H4 (cell line): ENCODE measurements around the gene SEPHS1. TPM values are rescaled to one million over a fixed set of nuclear protein-coding genes. Genes with fewer than 3 reads are reported as not detected.
"Not testable (repeated sequence)": the region's sequence is repeated elsewhere in the genome, so short reads cannot be mapped to it uniquely, and the experiment has no call there.

Experiments used
- DNase-seq: peaks from one replicate; pipeline ENCODE4 v3.0.0-alpha.2; 2015; ENCODE audit warnings: low spot score
- total RNA-seq: library from RNA; depleted of rRNA; stranded (reverse); fragments of >200 nt; shearing (Covaris generic); gene quantifications from 2 replicates; pipeline ENCODE4 v1.2.3, GENCODE V29; 2014; rRNA removed

Gene SEPHS1
- total RNA-seq, 1 experiment from 2014 or later: 50.1 TPM

DNA sequence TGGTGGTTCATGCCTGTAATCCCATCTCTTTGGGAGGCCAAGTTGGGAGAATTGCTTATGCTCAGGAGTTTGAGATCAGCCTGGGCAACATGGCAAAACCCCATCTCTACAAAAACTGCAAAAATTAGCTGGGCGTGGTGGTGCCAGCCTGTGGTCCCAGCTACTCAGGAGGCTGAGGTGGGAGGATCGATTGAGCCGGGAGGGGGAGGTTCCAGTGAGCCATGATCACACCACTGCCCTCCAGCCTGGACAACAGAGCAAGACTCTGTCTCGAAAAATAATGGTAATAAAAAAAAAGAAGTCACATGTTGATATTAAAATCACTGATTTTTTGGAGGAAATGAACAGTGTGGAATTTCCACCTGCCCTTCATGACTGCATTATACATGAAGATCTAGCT is 64.0 kb downstream of the SEPHS1 start:
- no peak for DNase-seq

DNA sequence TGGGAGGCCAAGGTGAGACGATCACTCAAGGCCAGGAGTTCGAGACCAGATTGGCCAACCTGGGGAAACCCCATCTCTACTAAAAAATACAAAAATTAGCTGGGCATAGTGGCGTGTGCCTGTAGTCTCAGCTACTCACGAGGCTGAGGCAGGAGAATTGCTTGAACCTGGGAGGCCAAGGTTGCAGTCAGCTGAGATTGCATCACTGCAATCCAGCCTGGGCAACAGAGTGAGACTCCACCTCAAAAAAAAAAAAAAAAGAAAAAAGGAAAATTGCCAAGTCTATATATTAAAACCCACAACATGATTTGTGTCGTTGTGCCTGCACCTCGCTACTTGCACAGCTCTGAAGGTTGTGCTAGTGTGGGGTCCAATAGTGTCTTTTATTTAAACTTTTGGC is 65.7 kb downstream of the SEPHS1 start:
- DNase-seq: not testable (repeated sequence)

DNA sequence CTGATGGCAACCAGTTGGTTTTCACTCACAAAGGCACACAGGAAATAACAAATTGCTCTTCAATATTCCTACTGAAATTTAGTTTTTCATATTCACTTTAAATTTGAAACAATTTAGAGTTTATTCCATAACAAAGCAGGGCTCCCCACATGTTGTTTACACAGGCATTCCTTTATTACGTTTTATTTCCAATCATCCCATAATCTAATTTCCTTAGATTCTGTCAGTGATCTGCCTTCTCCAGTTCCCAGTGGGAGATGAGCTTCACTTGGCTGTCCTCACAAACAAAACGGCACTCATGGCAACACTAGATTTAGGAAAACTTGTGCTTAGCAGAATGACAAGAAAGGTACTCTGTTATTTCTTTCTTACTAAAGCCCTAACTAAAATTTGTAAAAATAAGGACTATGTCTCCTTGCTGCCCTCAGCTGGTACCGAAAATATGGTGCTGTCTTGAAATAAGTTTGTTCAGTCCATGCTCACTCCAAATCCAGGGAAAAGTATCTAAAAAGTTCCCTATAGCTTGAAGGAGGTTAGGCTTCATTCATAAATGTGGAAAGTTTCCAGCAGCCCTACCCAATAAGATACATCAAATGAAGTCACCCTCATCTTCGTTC is 71.2 kb downstream of the SEPHS1 start:
- no peak for DNase-seq

DNA sequence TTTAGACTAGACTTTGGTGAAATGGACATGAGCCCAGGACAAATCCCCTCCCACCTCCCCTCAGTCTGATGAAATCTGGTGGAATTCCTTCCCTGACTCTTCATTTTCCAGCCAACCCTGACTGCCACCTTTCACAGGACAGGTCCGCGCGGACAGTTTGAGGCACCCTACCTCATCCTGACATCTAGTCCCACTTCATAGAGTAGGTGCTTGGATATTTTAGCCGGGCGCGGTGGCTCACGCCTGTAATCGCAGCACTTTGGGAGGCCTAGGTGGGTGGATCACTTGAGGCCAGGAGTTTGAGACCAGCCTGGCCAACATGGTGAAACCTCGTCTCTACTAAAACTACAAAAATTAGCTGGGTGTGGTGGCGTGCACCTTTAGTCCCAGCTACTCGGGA is 71.9 kb downstream of the SEPHS1 start:
- DNase-seq: not testable (repeated sequence)

DNA sequence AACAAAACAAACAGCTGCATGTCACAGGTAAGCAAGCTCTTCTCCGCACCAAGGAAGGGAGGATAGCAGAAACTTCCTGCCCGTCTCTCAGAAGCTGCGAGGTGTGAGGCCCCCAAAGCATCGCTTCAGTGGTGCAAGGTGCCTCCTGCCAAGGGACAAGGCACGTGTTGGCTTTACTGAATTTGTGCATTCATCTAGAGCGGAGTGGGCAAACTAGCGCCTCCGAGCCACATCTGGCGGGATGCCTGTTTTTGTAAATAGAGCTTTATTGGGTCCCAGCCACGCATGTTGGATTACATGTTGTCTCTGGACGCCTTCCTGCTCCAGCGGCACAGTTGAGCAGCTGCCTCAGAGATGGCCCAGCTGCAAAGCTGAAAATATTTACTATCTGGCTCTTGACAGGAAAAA is 75.9 kb downstream of the SEPHS1 start:
- DNase-seq: no peak

DNA sequence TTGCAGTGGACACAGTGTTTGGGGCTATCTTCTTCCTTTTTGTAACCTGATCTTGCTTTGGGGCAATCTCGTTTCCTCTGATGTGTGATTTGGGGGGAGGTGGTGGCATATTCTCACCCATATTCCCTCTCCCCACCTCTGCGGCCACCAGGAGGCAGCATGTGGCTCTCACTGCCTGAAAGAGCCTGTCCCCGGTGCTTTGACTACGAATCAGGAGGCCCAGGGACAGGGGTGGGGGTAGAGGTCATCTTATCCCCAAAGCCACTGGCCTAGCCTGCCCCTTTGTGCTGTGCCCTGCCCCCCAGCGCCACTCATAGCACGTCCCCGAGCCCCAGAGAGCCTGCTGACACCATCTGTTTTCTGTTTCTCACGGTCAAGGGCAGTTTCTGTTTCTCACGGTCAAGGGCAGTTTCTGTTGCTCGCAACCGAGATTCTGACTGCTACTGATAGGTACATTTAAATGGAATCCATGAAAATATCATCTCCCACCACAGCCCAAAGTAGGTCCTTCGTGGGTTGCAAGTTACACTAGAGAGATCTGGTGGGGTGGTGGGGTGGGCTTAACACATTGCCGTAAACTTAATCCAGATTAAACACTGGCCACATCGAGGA is 76.4 kb downstream of the SEPHS1 start:
- DNase-seq: no peak

DNA sequence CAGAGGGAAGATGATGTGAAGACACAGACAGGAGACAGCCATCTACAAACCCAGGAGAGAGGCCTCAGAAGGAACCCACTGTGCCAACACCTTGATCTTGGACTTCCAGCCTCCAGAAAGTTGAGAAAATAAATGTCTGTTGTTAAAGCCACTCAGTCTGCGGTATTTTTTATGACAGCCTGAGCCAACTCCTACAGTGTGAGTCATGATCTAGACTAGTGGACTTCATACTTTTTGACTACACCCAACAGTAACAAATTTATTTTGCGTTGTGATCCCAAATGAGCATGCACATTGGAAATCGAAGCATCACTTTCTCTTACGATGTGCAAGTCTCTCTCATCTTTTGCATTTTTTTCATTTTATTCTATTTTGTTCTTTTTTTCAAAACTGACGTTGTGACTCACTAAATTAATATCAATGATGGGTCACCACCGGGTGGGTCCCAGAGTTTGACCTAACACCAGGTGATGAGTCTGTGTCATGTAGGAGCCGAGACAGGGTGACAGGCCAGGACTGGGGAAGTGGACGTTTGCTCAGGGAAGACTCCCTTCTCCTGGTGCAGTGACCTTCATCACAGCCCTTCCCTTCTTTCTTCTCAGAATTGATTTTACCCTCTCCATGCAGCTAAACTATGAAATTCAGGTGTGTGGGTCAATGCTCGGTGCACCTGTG is 77.1 kb downstream of the SEPHS1 start:
- DNase-seq: no peak

DNA sequence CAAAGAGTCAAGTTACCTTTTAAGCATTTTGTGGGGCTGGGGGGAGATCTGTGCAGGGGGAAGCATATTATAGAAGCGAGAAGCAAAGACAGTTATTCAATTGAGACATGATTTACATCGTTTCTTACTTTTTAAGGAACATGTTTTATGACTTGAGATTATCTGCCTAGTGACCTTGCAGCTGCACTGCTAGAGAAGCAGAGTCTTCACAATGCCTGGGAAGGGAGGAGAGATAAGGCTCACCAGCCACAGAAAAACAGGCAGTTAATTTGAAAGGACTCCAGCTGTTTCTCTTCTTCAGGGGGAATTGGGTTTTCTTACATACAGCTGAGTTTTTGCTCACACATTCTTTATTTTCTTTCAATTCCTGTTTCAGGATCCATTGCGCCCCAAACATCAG is 79.3 kb downstream of the SEPHS1 start:
- no peak for DNase-seq

DNA sequence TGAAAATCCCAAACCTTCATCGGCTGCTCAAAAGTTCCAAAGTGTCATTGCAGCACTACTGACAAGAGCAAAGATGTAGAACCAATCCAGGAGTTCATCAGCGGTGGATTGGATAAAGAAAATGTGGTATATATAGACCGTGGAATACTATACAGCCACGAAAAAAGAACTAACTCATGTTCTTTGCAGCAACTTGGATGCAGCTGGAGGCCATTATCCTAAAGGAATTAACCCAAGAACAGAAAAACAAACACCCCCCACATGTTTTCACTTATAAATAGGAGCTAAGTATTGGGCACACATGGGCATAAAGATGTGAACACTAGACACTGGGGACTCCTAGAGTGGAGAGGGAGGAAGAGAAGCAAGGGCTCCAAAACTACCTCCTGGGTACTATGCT is 79.8 kb downstream of the SEPHS1 start:
- DNase-seq: no peak

Other genes starting within 250 kb of the SEPHS1 start
- gene OPTN, start 248.1 kb downstream of the SEPHS1 start, total RNA-seq: 13.1 and 13.7 TPM in 2 replicates
- gene MCM10, start 186.7 kb downstream of the SEPHS1 start, total RNA-seq: 15.1 and 17.7 TPM in 2 replicates
- not detected in 2 replicates for gene UCMA, start 113.9 kb downstream of the SEPHS1 start, total RNA-seq
- gene PHYH, start 48.2 kb downstream of the SEPHS1 start, total RNA-seq: 7.0 and 19.6 TPM in 2 replicates
- 3.8 and 8.1 TPM in 2 replicates for gene BEND7, start 180.7 kb upstream of the SEPHS1 start, total RNA-seq
- gene PRPF18, start 238.7 kb upstream of the SEPHS1 start, total RNA-seq: 15.1 and 18.1 TPM in 2 replicates